SK-N-DZ (cell line): Measurements from ENCODE around the gene HDAC10.
A peak's percentile ranks its signal among the peaks of the same experiment; 100 is the strongest.
"Not testable (repeated sequence)": the region's sequence is repeated elsewhere in the genome, so short reads cannot be mapped to it uniquely, and the experiment has no call there.

ENCODE experiments used
- DNase-seq: peaks from one replicate; pipeline ENCODE4 v3.0.0-alpha.2; 2015; ENCODE audit warnings: low spot score

The HDAC10 gene

DNA sequence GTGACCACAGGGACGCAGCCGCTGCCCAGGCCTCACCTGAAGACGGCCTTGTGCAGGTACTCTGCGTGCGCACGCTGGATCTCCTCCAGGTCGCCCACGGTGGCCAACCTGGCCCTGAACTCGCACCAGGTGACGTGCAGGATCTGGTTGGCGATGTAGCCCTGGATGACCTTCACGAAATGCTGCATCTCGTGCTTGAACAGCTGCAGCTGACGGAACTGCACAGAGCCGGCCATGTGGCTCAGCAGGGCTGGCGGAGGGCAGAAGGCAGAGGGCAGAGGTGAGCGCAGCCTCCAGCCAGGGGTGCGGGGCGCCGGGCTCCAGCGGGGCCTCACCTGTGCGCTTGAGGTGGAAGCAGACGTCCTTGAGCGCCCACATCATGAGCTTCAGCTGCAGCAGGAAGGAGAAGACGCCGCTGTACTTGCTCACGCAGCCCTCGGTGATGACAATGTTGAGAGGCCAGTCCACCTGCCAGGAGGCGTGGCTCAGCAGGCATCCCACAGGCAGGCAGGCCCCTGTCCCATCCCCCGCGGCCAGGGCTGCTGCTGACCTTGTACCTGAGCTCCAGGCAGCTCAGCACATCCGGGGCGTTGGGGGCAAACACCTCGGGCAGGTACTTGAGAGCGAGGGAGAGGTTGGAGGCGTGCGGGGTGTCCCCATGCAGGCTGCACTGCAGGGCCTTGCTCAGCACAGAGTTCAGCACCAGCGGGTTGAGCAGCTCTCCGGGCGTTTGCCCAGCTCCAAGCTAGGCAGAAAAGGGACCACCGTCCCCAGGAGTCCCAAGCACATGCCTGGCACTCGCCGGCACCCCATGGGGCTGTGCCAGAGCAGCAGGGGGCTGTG lies 32.7 kb downstream of the HDAC10 start:
- DNase-seq, result no peak

DNA sequence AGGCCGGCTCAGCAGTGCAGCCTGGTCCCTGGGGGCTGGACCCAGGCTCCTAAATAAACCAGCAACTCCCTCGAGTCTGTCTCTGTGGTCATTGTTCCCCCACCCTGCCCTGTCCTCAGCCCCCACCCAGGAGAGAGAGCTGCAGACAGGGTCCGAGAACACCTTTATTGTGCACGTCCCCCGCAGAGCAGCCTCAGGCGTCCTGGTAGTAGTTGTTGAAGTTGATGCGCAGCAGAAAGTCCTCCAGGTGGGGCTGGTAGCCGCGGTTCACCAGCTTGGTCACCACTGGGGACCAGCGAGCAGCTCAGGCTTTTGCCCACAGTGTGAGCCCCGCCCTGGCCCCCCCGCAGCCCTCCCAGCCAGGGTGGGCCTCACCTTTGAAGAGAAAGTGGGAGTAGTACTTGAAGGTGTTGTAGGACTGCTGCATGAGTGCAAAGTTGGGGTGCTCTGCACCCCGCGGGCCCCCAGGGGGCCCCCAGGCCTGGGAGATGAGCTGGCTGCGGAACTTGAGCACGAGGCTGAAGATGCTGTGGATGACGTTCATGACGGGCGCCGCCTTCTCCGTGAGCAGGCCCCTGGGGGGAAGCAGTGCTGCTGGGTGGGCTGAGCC lies 33.4 kb downstream of the HDAC10 start:
- no peak for DNase-seq

DNA sequence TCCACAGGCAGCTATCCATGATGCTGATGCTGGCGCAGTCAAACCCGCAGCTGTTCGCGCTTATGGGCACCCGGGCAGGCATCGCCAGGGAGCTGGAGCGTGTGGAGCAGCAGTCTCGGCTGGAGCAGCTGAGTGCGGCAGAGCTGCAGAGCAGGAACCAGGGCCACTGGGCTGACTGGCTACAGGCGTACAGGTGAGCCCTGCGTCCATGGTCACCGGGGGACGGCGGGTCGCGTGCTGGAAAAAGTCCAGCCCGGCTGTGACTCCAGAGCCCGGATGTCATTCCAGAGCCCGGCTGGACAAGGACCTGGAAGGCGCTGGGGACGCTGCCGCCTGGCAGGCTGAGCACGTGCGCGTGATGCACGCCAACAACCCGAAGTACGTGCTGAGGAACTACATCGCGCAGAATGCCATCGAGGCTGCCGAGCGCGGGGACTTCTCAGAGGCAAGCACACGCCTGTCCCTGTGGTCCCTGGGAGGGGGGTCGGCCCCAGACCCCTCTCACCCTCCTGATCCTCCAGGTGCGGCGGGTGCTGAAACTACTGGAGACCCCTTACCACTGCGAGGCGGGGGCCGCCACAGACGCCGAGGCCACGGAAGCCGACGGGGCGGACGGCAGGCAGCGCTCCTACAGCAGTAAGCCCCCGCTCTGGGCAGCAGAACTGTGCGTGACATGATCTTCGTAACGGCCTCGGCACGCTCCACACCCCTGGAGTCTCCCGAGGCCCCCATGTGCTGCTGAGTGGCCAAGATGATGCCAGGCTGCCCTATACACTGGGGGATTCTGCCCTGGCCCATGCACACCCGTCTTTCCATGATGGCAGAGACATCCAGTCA lies 34.2 kb downstream of the HDAC10 start:
- no peak for DNase-seq

DNA sequence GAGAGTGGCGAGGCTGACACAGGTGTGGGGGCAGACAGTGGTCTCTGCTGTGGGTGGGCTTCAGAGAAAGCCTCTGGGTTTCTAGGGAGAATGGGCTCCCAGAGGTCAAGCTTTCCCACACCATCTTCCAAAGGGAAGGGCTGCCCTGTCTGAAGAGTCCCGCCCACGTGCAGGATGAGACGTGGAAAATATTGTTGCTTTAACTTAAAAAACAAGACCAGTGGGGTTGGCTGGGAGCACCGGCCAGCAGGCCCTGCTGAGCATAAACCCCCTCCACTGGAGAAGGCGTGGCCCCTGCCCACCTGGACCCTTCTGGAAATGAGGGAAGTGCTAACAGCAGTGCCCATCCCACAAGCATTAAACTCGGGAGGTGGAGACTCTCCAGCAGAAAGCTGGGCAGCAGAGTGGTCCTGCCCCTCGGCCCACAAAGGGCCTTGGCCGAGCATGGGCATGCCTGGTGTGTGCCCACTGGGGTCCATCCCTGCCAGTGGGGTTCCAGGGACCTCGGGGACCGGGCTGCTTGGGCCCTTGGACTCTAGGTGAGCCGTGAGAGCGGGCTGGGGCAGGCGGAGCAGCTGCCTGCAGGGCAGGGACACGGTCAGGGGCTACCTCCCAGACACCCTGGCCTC lies 34.9 kb downstream of the HDAC10 start:
- DNase-seq, result no peak

DNA sequence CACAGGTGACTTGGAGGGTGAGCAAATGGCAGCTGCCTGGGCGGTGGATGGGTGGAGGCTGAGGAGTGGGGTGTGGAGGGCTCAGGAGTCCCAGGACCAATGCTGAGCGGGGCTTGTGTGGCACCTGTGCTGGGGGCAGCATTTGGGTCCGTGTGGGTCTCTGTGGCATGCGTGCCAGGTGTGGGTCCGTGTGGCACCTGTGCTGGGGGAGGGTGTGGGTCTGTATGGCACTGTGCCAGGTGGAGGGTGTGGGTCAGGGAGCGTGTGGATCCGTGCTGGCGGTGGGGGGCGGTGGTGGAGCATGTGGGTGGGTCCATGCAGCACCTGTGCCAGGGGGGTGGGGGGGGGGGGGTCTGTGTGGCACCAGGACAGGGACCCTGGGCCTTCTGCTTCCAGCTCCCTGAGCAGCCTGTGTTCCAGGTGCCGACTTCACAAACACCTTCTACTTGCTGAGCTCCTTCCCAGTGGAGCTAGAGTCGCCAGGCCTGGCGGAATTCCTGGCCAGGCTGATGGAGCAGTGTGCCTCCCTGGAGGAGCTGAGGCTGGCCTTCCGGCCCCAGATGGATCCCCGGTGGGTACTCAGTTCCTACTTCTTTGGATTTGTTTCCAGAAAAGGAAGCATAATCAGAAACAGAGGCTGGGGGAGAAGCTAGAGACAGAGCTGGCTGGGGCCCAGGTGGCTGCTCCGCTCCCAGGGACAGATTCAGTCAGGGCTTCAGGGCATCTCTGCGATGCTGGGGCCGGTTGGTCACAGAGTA lies 35.6 kb downstream of the HDAC10 start:
- DNase-seq, result no peak

DNA sequence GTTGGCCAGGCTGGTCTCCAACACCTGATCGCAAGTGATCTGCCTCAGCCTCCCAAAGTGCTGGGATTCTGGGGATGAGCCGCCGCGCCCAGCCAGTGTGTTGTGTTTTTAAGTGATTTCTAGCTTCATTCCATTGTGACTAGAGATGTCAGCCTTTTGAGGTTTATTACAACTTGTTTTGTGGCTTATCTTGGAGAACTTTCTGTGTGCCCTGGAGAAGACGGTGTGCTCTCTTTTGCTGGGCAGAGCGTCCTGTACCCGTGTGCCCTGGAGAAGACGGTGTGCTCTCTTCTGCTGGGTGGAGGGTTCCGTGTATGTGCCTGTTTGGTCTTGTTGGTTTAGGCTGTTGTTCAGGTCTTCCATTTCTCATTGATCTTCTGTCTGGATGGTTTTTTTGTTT lies 37.8 kb downstream of the HDAC10 start:
- DNase-seq, result no peak

DNA sequence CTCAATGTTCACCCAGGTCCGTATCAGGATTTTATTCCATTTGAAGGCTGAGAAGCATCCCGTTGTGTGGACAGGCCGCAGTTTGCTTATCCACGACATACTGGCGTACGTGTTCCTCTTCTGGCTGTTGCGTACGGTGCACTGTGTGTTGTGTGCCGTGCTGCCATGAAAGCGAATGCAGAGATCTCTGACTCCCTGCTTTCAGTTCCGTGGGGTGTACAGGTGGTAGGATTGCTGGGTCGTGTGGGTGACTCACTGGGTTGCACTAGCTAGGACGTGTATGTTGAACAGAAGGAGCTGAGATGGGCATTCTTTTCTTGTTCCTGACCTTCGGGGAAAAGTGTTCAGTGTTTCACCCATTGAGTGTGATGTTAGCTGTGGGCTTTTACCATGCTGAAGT lies 39.9 kb downstream of the HDAC10 start:
- DNase-seq, result no peak

DNA sequence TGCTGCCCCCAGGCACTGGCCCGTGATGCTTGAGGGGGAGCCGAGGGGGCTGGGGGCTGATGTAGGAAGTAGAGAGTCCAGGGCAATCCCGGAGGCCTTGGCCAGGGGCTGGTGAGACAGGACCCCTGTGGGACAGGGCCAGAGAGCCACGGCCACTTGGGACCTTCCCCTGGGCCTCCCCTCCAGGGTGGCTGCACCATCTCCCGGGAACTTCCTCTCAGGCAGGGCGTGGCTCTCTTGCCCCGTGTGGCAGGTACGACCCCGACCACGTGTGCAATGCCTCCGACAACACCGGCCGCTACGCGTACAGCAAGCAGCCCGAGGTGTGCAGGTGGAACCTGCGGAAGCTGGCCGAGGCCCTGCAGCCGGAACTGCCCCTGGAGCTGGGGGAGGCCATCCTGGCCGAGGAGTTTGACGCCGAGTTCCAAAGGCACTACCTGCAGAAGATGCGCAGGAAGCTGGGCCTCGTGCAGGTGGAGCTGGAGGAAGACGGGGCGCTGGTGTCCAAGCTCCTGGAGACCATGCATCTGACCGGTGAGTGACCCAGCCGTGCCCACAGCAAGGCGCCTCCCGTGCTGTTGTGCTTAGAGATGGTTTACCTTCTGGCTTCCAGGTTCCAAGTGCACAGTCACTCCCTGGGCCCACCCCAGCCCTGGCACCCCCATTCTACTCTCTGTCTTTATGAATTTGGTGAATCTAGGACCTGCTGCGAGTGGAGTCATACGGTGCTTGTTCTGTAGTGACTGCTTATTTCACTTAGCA lies 40.5 kb downstream of the HDAC10 start:
- no peak for DNase-seq

DNA sequence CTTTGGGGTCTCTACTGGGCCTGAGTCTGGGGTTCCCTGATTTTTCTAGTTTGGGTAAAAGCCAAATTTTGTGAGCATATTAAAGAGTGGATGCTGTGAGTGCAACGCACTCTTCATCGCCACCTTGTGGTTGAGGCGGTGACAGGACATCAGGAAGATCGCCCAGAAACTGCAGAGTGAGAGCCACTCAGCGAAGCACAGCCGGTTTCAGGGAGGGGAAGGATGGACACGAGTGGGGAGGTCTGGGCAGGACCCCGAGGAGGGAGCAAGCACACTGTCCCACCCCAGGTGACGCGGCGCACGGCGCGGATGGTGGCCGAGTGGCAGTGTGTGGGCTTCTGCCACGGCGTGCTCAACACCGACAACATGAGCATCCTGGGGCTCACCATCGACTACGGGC lies 41.2 kb downstream of the HDAC10 start:
- peak; percentile 61 for DNase-seq

DNA sequence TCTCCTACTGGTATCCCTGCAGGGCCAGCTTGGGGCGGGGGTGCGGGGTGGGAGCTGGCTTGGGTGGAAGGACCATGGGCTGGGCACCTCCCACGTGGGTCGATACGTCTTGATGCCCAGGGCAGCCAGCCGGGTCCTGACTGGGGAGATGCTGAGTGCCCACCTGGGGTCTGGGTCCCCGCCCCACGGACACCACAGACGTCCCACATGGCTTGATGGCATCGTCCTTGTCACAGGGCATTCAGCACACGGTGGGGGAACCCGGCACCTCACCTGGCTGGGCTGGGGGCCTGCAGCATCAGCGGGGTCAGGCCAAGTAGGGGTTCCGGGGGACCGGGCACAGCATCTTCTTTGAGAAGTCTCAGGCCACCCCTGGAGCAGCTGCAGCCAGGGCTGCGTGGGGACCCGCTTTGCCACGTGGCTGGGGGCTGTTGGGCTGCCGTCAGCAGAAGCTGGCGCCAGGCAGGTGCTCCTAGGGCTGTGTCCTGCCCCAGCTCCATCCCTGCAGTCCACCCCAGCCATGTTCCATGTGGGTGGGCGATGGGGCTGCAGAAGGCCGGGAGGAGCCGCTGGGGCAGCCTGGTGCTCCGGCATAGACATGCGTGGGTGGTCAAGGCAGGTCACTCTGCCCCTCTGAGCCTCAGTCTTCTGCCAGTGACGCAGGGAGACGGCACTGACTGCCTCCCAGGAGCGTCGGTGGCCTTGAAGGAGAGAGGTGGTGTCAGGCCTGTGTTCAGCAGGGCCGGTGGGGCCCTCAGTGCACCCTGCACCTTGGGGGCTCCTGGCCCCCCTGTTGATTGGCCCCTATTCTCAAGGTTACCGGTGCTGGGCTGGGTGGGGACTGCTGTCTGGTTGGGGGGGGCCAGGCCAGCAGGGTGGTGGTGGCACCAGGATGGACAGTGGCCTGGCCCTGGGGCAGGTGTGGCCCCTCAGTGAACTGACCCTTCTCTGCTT lies 41.8 kb downstream of the HDAC10 start:
- DNase-seq, result no peak

DNA sequence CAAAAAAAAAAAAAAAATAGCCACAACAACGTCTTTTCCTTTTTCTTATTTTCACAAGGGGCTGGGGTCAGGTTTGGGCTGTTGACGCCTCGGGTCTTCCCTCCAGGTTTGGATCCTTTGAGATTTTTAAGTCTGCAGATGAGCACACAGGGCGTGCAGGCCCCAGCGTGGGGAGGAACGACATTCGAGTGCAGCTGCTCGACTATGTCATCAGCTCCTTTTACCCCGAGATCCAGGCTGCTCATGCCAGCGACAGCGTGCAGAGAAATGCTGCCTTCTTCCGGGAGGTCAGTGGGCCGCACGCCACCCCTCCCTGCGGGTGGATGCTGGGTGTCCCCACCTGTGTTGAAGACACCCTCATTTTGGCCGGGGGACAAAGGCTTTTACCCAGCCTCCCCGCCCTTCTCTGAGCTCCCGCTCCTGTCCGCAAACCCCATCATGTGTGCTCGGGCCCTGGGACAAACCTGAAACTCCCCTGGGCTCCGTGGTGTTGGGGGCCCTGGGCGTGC lies 42.6 kb downstream of the HDAC10 start:
- DNase-seq, result no peak

DNA sequence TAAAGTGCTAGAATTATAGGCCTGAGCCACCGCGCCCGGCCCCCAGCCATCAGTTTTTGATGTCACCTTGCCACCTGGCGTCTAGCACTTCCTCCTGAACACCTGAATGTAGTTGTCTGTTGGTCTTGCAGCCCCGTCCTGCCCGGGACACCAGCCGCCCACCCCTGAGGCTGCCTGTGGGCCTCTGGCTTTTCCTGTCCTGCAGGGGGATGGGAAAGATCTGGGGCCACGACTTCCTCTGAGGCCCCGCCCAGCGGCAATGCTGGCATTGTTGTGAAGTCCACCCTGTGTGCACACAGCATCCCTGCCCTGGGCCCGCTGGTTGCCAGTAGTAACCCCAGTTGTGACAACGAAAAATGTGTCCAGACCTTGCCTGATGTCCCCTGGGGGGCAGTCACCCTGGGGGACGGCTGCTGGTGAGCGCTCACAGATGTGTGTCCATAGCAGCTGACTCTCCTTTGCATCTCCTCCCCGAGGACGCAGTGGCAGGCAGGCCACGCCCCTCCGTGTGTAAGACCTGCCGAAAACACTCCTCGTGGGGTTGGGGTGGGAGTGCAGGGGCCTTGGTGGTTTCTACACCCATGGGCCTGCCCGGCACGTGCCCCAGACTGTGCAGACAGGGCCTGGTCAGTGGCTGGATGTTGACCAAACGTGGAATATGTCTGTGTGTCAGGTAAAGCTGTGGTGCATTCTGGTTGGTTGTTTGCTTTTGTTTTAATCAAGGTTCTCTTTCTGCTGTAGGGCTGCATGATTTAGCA lies 43.5 kb downstream of the HDAC10 start:
- DNase-seq, result no peak

DNA sequence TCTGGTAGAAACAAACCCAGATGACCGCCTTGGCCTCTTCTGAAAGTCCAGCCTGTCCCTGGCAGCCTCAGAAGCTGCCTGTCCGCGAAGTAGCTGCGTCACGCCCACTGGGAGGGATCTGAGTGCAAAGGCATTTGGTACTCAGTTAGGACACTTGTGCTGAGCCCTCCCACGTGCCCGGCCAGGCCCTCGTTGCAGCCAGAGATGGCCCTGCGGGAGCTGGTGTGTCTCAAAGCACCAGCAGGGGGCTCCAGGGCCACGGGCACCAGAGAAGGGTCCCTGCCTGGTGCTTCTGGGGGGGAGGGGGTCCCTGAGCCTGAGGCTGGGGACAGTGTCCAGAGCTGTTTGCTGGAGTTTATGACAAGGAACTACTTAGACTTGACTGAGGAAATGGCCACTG lies 44.5 kb downstream of the HDAC10 start:
- peak; percentile 55 for DNase-seq

DNA sequence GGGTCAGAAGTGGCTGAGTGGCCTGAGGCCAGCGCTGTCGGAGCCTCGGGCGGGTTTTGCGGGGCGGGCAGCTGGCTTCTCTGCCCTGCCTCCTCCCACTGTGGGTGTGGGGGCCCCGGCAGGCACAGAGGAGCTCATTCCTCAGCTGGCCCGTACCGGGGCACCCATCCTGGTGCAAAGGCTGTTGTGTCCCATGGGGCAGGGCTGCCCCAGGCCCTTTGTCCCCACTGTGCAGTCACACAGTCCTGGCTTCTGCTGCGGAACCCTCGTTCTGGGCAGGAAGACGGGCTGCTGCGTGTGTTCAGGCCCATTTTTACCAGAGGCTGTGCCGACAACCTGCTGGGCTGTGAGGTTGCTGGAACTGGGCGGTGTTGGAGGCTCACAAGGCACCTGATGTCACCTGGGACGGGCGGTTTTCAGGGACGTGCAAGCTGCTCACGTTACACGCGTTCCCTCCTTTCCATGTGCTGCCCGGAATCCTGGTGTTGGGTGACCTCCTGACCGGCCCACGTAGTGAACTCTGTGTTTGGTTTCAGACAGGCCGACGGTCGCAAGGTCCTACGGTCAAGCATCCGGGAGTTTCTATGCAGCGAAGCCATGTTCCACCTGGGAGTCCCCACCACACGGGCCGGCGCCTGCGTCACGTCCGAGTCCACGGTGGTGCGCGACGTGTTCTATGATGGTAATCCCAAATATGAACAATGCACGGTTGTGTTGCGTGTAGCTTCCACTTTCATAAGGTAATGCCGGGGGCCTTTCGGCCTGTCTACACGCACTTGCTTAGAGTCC lies 45.1 kb downstream of the HDAC10 start:
- DNase-seq, result no peak

DNA sequence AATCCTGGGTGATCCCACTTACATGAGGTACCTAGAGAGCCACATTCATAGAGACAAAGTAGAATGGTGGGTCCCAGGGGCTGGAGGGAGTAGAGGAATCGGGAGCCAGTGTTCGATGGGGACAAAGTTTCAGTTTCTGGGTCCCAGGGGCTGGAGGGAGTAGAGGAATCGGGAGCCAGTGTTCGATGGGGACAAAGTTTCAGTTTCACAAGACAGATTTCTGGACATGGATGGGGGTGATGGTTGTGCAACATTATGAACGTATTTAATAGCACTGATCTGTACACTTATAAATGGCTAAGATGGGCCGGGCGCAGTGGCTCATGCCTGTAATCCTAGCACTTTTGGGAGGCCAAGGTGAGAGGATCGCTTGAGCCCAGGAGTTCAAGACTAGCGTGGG lies 46.1 kb downstream of the HDAC10 start:
- DNase-seq, result not testable (repeated sequence)

DNA sequence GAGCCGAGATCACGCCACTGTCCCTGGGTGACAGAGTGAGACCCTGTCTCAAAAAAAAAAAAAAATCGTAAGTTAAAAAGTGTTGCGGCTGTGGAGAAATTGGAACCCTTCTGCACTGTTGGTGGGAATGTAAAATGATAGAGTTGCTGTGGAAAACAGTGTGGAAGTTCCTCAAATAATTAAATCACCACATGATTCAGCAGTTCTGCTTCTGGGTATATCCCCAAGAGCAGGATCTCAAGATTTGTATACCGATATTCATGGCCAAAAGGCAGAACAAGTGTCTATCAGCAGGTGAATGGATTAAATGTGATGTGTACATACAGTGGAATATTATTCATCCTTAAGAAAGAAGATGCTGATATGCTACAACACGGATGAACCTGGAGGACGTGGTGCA lies 46.5 kb downstream of the HDAC10 start:
- no peak for DNase-seq

DNA sequence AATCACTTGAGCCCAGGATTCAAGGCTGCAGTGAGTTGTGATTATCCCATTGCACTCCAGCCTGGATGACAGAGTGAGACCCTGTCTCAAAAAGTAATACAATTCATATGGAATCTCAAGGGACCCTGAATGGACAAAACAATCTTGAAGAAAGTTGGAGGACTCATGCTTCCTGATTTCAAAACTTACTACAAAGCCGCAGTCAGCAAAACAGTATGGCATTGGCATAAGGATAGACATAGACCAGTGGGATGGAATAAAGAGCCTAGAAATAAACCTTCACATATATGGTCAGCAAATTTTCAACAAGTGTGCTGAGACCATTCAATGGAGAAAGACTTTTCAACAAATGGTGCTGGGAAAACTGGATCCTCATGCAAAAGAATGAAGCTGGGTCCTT lies 47.8 kb downstream of the HDAC10 start:
- no peak for DNase-seq
